ENCODE data around the gene RHBDD3.

The RHBDD3 gene

GRCh38 chr22:29230972-29231875, 36.6 kb downstream of the RHBDD3 start:
- no peak for TF ChIP-seq CTCF (IDR thresholded peaks at IDR 0.05; ENCODE audit: low read depth, low read length, missing control alignments)
- DNase-seq (ENCODE audit: low read depth), result no peak
- no peak overlapping the region for H3K4me3 ChIP-seq (ENCODE audit: low read depth, low read length)

GRCh38 chr22:29226351-29226981, 41.3 kb downstream of the RHBDD3 start:
- no peak overlapping the region for H3K4me3 ChIP-seq (ENCODE audit: low read depth, low read length)
- DNase-seq (ENCODE audit: low read depth), result no peak
- TF ChIP-seq CTCF (IDR thresholded peaks at IDR 0.05; ENCODE audit: low read depth, low read length, missing control alignments), result no peak

- H3K4me3 ChIP-seq (ENCODE audit: low read depth, low read length), result no peak overlapping the region
- no peak for TF ChIP-seq CTCF (IDR thresholded peaks at IDR 0.05; ENCODE audit: low read depth, low read length, missing control alignments)
- no peak for DNase-seq (ENCODE audit: low read depth)
These were observed 42.2 kb downstream of the RHBDD3 start for GRCh38 chr22:29225422-29226090.

- no peak overlapping the region for H3K4me3 ChIP-seq (ENCODE audit: low read depth, low read length)
- no peak for TF ChIP-seq CTCF (IDR thresholded peaks at IDR 0.05; ENCODE audit: low read depth, low read length, missing control alignments)
These were observed 42.8 kb downstream of the RHBDD3 start for GRCh38 chr22:29224859-29225410.

GRCh38 chr22:29224121-29224858, 43.5 kb downstream of the RHBDD3 start:
- no peak overlapping the region for H3K4me3 ChIP-seq (ENCODE audit: low read depth, low read length)
- TF ChIP-seq CTCF (IDR thresholded peaks at IDR 0.05; ENCODE audit: low read depth, low read length, missing control alignments), result no peak
- no peak for DNase-seq (ENCODE audit: low read depth)

More at GRCh38 chr22:29224859-29225410, 42.8 kb downstream of the RHBDD3 start:
- DNase-seq (ENCODE audit: low read depth), result no peak

Data from GM12864 (cell line).